ENCODE measurements around the gene IPO9.

The IPO9 gene

DNA sequence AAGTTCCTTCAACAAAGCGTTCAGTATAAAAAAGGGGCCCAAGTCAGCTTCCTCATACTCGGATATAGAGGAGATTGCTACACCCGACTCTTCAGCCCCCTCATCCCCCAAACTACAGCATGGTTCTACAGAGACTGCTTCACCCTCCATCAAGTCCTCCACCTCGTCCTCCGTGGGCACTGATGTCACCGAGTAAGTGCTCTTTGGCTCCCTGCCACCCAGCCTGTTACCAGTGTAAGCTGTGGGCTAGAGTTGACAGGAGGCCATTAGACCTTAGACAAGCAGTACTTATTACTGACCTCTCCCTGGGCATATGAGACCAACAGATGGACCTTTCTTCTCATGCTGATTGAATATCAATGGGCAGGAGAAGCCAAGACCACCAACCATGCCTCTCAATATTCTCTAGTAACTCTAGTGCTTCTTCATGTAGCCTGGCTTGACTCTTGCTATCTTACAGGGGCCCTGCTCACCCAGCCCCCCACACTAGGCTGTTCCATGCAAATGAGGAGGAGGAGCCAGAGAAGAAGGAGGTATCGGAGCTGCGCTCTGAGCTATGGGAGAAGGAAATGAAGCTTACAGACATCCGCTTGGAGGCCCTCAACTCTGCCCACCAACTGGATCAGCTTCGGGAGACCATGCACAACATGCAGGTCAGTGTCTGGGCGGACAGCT lies 20.9 kb upstream of the IPO9 start:
- TF ChIP-seq FOXP2 (optimal IDR thresholded peaks at IDR 0.05; ENCODE audit: borderline replicate concordance, extremely low read depth, extremely low read length, insufficient read depth), result no peak
- TF ChIP-seq TAF1 (IDR thresholded peaks at IDR 0.05; ENCODE audit: borderline replicate concordance, insufficient read depth, low read length), result no peak
- TF ChIP-seq POLR2AphosphoS5 (IDR thresholded peaks at IDR 0.05; ENCODE audit: low read depth, low read length), result no peak
- TF ChIP-seq, protein P1, sequence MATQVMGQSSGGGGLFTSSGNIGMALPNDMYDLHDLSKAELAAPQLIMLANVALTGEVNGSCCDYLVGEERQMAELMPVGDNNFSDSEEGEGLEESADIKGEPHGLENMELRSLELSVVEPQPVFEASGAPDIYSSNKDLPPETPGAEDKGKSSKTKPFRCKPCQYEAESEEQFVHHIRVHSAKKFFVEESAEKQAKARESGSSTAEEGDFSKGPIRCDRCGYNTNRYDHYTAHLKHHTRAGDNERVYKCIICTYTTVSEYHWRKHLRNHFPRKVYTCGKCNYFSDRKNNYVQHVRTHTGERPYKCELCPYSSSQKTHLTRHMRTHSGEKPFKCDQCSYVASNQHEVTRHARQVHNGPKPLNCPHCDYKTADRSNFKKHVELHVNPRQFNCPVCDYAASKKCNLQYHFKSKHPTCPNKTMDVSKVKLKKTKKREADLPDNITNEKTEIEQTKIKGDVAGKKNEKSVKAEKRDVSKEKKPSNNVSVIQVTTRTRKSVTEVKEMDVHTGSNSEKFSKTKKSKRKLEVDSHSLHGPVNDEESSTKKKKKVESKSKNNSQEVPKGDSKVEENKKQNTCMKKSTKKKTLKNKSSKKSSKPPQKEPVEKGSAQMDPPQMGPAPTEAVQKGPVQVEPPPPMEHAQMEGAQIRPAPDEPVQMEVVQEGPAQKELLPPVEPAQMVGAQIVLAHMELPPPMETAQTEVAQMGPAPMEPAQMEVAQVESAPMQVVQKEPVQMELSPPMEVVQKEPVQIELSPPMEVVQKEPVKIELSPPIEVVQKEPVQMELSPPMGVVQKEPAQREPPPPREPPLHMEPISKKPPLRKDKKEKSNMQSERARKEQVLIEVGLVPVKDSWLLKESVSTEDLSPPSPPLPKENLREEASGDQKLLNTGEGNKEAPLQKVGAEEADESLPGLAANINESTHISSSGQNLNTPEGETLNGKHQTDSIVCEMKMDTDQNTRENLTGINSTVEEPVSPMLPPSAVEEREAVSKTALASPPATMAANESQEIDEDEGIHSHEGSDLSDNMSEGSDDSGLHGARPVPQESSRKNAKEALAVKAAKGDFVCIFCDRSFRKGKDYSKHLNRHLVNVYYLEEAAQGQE (IDR thresholded peaks at IDR 0.05; ENCODE audit: insufficient read depth in 1 of 2, low read depth in 2 of 2, low read length in 2 of 2), result no peak
- TF ChIP-seq SIN3A (IDR thresholded peaks at IDR 0.05; ENCODE audit: borderline replicate concordance, insufficient read depth, low read length), result no peak

DNA sequence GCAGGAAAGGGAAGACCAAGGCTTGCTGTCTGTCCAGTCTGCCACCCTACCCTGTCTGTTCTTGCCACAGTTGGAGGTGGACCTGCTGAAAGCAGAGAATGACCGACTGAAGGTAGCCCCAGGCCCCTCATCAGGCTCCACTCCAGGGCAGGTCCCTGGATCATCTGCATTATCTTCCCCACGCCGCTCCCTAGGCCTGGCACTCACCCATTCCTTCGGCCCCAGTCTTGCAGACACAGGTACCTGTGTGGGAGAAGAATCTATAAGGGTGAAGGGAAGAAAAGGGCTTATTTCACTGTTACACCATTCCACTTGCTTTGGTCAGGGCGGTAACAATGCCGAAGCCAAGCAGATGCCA lies 20.3 kb upstream of the IPO9 start:
- TF ChIP-seq POLR2AphosphoS5 (IDR thresholded peaks at IDR 0.05; ENCODE audit: low read depth, low read length) (no peak), FOXP2 (optimal IDR thresholded peaks at IDR 0.05; ENCODE audit: borderline replicate concordance, extremely low read depth, extremely low read length, insufficient read depth) (no peak), SIN3A (IDR thresholded peaks at IDR 0.05; ENCODE audit: borderline replicate concordance, insufficient read depth, low read length) (no peak), TAF1 (IDR thresholded peaks at IDR 0.05; ENCODE audit: borderline replicate concordance, insufficient read depth, low read length) (no peak)
- TF ChIP-seq, protein P1 (IDR thresholded peaks at IDR 0.05; ENCODE audit: insufficient read depth in 1 of 2, low read depth in 2 of 2, low read length in 2 of 2), result no peak

DNA sequence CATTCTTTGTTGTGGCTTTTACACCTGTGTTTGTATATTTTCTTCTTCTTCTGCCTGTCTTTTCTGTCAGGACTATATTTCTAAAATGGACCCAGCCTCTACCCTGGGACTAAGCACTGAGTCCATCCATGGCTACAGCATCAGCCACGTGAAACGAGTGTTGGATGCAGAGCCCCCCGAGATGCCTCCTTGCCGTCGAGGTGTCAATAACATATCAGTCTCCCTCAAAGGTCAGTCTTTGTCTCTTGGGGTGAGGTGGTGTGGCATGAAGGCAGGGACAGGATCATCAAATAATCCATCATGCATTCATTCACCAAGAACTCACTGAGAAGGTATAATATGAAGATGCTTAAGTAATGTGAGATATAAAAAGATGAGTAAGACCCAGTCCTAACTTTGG lies 19.1 kb upstream of the IPO9 start:
- TF ChIP-seq FOXP2 (optimal IDR thresholded peaks at IDR 0.05; ENCODE audit: borderline replicate concordance, extremely low read depth, extremely low read length, insufficient read depth), result no peak
- TF ChIP-seq, protein P1 (IDR thresholded peaks at IDR 0.05; ENCODE audit: insufficient read depth in 1 of 2, low read depth in 2 of 2, low read length in 2 of 2), result no peak

DNA sequence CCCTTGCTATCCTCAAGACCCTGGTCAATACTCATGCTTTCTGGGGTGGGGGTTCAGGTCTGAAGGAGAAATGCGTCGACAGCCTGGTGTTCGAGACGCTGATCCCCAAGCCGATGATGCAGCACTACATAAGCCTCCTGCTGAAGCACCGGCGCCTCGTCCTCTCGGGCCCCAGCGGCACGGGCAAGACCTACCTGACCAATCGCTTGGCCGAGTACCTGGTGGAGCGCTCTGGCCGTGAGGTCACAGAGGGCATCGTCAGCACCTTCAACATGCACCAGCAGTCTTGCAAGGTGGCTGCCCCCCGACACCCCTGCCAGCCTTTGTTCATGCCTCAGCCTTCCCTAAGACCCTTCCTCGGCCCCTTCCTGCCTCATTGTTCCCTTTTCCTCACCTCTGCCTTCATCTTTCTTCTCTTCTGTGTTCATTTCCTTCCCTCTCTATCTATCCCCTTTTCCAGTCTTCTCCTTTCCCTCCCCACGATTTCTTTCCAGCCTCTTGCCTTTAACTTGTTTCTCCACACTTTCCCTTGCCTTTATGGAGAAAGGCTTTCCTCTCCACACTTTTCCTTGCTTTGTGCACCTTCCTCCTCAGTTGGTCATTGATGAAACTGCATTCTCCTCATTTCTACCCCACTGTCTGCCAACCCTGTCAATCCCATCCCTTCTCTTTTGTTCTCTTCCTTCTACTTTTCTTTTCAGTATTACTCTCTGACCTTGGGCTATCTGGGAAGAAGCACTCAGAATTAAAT lies 18.3 kb upstream of the IPO9 start:
- TF ChIP-seq SIN3A (IDR thresholded peaks at IDR 0.05; ENCODE audit: borderline replicate concordance, insufficient read depth, low read length) (no peak), TAF1 (IDR thresholded peaks at IDR 0.05; ENCODE audit: borderline replicate concordance, insufficient read depth, low read length) (no peak), POLR2AphosphoS5 (IDR thresholded peaks at IDR 0.05; ENCODE audit: low read depth, low read length) (no peak), FOXP2 (optimal IDR thresholded peaks at IDR 0.05; ENCODE audit: borderline replicate concordance, extremely low read depth, extremely low read length, insufficient read depth) (no peak)
- TF ChIP-seq, protein P1 (IDR thresholded peaks at IDR 0.05; ENCODE audit: insufficient read depth in 1 of 2, low read depth in 2 of 2, low read length in 2 of 2), result no peak
